PC-3 (cell line): ENCODE measurements around the gene MLLT10. TPM values are rescaled to one million over a fixed set of nuclear protein-coding genes. Genes with fewer than 3 reads are reported as not detected.

ENCODE experiments used
- ATAC-seq: fragments of 200-7000 bp; cut with Tn5 transposase; 2 replicates; pipeline ENCODE4 v1.9.1; 2020; ENCODE audit warnings: mild to moderate bottlenecking, moderate library complexity
- BruUV-seq: library from RNA; stranded (reverse); fragments of 400-500 nt; replicated peaks from 2 replicates; lab custom pipeline; 2021; lab: Mats Ljungman, UMichigan
- CTCF ChIA-PET: fragments of 300-600 bp; sonication (Branson Sonifier 250); formaldehyde crosslinking; loops from one replicate; lab custom pipeline; 2022; ENCODE audit warnings: antibody characterized with exemption; lab: Charles Lee
- POLR2A ChIA-PET: fragments of 300-600 bp; sonication (Branson Sonifier 250); formaldehyde crosslinking; loops from one replicate; lab custom pipeline; 2022; ENCODE audit warnings: antibody characterized with exemption; ENCODE audit not compliant: unreplicated experiment; lab: Charles Lee
- DNase-seq: peaks from one replicate; pipeline ENCODE4 v3.0.0-alpha.2; 2015
- H2AFZ ChIP-seq: fragments of 300-600 bp; sonication (generic); 2 replicates; pipeline ENCODE4 v1.6.0; 2016; ENCODE audit warnings: antibody characterized with exemption, low read length
- H3F3A ChIP-seq: fragments of 300-600 bp; sonication (generic); one replicate; pipeline ENCODE4 v1.6.0; 2017; ENCODE audit warnings: antibody characterized with exemption, low read length, control low read depth, mild to moderate bottlenecking; ENCODE audit not compliant: unreplicated experiment
- H3K27ac ChIP-seq: fragments of 300-600 bp; sonication (generic); 2 replicates; pipeline ENCODE4 v1.5.1; 2016; ENCODE audit warnings: mild to moderate bottlenecking, low read length
- H3K27me3 ChIP-seq: fragments of 300-600 bp; sonication (generic); 2 replicates; pipeline ENCODE4 v1.6.1; 2016; ENCODE audit warnings: low read length, mixed read lengths
- H3K36me3 ChIP-seq: fragments of 300-600 bp; sonication (generic); 2 replicates; pipeline ENCODE4 v1.6.1; 2016; ENCODE audit warnings: low read depth, mixed run types, low read length, mixed read lengths
- H3K4me1 ChIP-seq: fragments of 300-600 bp; sonication (generic); 2 replicates; pipeline ENCODE4 v1.5.1; 2016; ENCODE audit warnings: low read length; ENCODE audit not compliant: insufficient read depth
- H3K4me2 ChIP-seq: fragments of 300-600 bp; sonication (generic); 2 replicates; pipeline ENCODE4 v1.6.0; 2016; ENCODE audit warnings: low read length
- H3K4me3 ChIP-seq: fragments of 300-600 bp; sonication (generic); 2 replicates; pipeline ENCODE4 v1.5.1; 2016; ENCODE audit warnings: mild to moderate bottlenecking, low read length, mixed read lengths
- H3K79me2 ChIP-seq: fragments of 300-600 bp; sonication (generic); 2 replicates; pipeline ENCODE4 v1.6.1; 2017; ENCODE audit warnings: low read length, mixed read lengths
- H3K9ac ChIP-seq: fragments of 300-600 bp; sonication (generic); 2 replicates; pipeline ENCODE4 v1.6.0; 2016; ENCODE audit warnings: mild to moderate bottlenecking, low read length
- H3K9me2 ChIP-seq: fragments of 300-600 bp; sonication (generic); replicated peaks from 2 replicates; pipeline ENCODE4 v1.6.1; 2016; ENCODE audit warnings: mixed run types, low read length, mixed read lengths
- H3K9me3 ChIP-seq: fragments of 300-600 bp; sonication (generic); 2 replicates; pipeline ENCODE4 v1.6.1; 2016; ENCODE audit warnings: low read length, mixed read lengths
- H4K20me1 ChIP-seq: fragments of 300-600 bp; sonication (generic); 2 replicates; pipeline ENCODE4 v1.6.1; 2016; ENCODE audit warnings: low read length, mixed read lengths
- CTCF ChIP-seq: fragments of 300-600 bp; sonication (generic); conservative IDR thresholded peaks from 2 replicates; pipeline ENCODE4 v1.5.1; 2017; ENCODE audit warnings: antibody characterized with exemption, low read depth, mild to moderate bottlenecking, low read length
- EZH2 ChIP-seq: fragments of 300-600 bp; sonication (generic); IDR thresholded peaks from one replicate; pipeline ENCODE4 v1.6.1; 2017; ENCODE audit warnings: antibody characterized with exemption, mild to moderate bottlenecking, low read length; ENCODE audit not compliant: unreplicated experiment
- EZH2phosphoT487 ChIP-seq: fragments of 300-600 bp; sonication (generic); IDR thresholded peaks from 2 replicates; pipeline ENCODE4 v1.6.1; 2018; ENCODE audit warnings: mild to moderate bottlenecking, antibody characterized with exemption, low read length, borderline replicate concordance
- intact Hi-C: fragments of 100-400 bp; cut with micrococcal nuclease; formaldehyde crosslinking; loops from 2 replicates; pipeline ENCODE4 v1.9.0; 2023
- total RNA-seq: library from RNA; depleted of rRNA; stranded (reverse); fragments of >200 nt; gene quantifications from 2 replicates; pipeline ENCODE4 v1.2.3, GENCODE V29; 2014

MLLT10 gene
- total RNA-seq, 1 experiment from 2014 or later, result 32.5 TPM

DNA sequence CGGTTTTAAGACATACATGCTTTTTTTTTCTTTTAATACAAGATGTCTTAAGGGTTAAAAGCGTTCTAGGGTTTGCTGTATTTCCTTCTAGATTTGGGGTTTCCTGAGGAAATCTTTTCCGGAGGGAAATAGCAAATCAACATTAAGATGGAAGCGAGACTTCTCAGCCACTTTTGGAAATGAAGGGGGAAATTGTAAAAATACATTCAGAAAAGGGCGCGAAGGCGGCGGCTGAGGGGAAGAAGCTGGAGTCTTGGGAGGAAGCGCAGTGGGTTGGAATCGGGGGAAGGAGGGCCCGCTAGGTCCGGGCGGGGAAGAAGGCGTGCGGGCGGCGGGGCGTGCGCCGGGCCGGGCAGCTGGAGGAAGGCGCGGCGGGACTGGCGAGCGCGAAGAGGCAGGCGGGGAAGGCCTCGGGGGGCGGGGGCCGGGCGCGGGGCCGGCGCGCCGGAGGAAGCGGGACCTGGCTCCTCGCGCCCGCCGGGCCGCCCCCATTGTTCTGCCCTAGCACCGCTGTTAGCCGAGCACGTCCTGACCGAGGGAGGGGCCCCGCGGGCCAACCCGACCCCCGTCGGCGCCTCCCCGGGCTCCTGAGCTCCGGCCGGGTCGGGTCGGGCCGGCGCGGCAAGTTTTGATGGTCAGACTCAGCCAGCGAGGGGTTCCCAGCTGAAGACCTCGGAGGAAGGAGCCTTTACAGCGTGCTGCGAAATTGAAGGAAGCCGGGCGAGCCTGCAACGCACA lies 7.0 kb upstream of the MLLT10 start:
- ATAC-seq, result peak; percentile 46
- peak overlapping the region; percentile 99 for H2AFZ ChIP-seq
- H4K20me1 ChIP-seq, result no peaks in the 10 kb centered on the region
- H3K9me3 ChIP-seq, result no peaks in the 10 kb centered on the region
- H3F3A ChIP-seq, result no peaks in the 10 kb centered on the region
- H3K4me2 ChIP-seq, result peak overlapping the region; percentile 99
- intact Hi-C loops, result loop anchor here (10.0 kb wide), 2 partner anchors 198 to 362 kb away; no protein-coding TSS in a partner anchor
- H3K27ac ChIP-seq, result peak overlapping the region; percentile 81
- peak overlapping the region; percentile 81 for H3K4me3 ChIP-seq
- H3K79me2 ChIP-seq, result no peaks in the 10 kb centered on the region
- H3K4me1 ChIP-seq, result peaks cover 18% of the 10 kb centered on the region
- H3K9ac ChIP-seq, result peak overlapping the region; percentile 89
- TSS peak; percentile 89 for BruUV-seq
- no peaks in the 10 kb centered on the region for H3K27me3 ChIP-seq
- CTCF ChIA-PET, result no interaction called here
- no peaks in the 10 kb centered on the region for H3K9me2 ChIP-seq
- POLR2A ChIA-PET, result interaction anchor here (0.7 kb wide), 1 partner anchor 38 kb away, joined by 5 read pairs; no protein-coding TSS in a partner anchor
- DNase-seq, result peak; percentile 55
- H3K36me3 ChIP-seq, result no peaks in the 10 kb centered on the region
- TF ChIP-seq CTCF (no peak), EZH2phosphoT487 (no peak), EZH2 (no peak)

- H3K79me2 ChIP-seq, result no peaks in the 10 kb centered on the region
- H2AFZ ChIP-seq, result peak overlapping the region; percentile 89
Measured at GRCh38 chr10:21527598-21528235, 6.3 kb upstream of the MLLT10 start.

More at GRCh38 chr10:21527598-21528235, 6.3 kb upstream of the MLLT10 start:
- BruUV-seq, result TSS peak; percentile 24
- Histone ChIP-seq H3K27me3 (no peaks in the 10 kb centered on the region), H3K9me3 (no peaks in the 10 kb centered on the region), H3K27ac (peak overlapping the region; percentile 81), H3K4me1 (peaks cover 18% of the 10 kb centered on the region), H3K9me2 (no peaks in the 10 kb centered on the region), H4K20me1 (no peaks in the 10 kb centered on the region), H3K4me2 (peak overlapping the region; percentile 99), H3F3A (no peaks in the 10 kb centered on the region), H3K4me3 (peak overlapping the region; percentile 81), H3K9ac (peak overlapping the region; percentile 89), H3K36me3 (no peaks in the 10 kb centered on the region)
- no peak for TF ChIP-seq EZH2
- TF ChIP-seq EZH2phosphoT487, result no peak
- TF ChIP-seq CTCF, result no peak
- ChIA-PET POLR2A (no interaction called here), CTCF (no interaction called here)
- DNase-seq, result peak; percentile 31
- intact Hi-C loops, result loop anchor here (10.0 kb wide), 2 partner anchors 197 to 363 kb away; no protein-coding TSS in a partner anchor
- no peak for ATAC-seq
